ENCODE measurements around the gene JMY.

The JMY gene, protein sequence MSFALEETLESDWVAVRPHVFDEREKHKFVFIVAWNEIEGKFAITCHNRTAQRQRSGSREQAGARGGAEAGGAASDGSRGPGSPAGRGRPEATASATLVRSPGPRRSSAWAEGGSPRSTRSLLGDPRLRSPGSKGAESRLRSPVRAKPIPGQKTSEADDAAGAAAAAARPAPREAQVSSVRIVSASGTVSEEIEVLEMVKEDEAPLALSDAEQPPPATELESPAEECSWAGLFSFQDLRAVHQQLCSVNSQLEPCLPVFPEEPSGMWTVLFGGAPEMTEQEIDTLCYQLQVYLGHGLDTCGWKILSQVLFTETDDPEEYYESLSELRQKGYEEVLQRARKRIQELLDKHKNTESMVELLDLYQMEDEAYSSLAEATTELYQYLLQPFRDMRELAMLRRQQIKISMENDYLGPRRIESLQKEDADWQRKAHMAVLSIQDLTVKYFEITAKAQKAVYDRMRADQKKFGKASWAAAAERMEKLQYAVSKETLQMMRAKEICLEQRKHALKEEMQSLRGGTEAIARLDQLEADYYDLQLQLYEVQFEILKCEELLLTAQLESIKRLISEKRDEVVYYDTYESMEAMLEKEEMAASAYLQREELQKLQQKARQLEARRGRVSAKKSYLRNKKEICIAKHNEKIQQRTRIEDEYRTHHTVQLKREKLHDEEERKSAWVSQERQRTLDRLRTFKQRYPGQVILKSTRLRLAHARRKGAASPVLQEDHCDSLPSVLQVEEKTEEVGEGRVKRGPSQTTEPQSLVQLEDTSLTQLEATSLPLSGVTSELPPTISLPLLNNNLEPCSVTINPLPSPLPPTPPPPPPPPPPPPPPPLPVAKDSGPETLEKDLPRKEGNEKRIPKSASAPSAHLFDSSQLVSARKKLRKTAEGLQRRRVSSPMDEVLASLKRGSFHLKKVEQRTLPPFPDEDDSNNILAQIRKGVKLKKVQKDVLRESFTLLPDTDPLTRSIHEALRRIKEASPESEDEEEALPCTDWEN

DNA sequence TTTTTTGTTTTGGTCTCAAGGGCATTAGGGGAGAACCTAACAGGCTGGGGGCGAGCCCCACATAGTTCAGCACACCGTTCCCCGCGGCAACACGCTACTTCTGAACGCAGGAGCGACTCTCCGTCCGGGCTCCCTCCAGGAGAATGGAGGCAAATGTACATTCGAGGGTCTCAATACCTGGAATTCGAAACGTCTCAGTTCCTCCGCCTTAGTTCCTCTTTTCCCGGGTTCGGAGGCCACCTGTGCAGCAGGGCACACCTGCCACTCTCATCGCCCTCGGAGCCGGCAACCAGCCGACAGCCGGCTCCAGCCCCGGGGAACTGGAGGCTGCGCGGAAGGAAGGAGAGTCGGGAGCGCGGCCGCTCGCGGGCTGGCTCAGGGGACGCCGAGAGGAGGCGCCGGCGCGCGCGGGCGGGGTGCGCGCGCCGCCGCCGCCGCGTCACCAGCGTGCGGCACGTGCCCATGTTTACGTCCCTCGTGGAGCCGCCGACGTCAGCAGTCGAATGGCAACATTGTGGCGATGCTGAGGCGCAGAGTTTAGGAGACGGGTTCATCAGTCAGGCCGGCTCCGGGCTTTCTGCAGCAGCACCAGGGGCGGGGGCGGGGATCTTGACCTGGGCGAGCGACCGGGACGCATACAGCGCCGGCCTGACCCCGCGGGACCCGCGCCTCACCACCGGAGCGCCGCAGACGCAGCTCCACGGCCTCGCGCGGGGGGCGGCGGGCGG is at the start of gene JMY:
JMY (plus strand) TSS at position 498 of the 728 bp plus-strand sequence. CDS start 520 bp downstream, outside the sequence.
- peak; percentile 85 to 95 (median 90) for DNase-seq

DNA sequence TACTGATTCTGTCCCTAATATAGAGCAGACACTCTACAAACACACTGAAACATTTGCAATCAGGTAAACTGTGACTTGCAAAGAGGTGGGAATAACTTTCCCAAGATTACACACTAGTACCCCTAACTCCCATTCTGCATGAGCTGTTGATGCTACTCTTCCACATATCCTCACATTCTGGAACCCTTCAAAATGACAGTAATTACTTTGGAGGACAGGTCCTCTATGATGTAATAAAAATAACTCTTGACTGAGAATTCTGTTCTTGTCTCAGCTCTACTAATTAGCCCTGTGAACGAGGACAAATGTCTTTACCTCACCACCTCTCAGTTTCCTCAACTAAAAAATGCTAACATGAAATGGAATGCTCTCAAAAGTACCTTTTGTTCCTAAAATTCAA is 49.5 kb upstream of the JMY start:
- no peak for DNase-seq

DNA sequence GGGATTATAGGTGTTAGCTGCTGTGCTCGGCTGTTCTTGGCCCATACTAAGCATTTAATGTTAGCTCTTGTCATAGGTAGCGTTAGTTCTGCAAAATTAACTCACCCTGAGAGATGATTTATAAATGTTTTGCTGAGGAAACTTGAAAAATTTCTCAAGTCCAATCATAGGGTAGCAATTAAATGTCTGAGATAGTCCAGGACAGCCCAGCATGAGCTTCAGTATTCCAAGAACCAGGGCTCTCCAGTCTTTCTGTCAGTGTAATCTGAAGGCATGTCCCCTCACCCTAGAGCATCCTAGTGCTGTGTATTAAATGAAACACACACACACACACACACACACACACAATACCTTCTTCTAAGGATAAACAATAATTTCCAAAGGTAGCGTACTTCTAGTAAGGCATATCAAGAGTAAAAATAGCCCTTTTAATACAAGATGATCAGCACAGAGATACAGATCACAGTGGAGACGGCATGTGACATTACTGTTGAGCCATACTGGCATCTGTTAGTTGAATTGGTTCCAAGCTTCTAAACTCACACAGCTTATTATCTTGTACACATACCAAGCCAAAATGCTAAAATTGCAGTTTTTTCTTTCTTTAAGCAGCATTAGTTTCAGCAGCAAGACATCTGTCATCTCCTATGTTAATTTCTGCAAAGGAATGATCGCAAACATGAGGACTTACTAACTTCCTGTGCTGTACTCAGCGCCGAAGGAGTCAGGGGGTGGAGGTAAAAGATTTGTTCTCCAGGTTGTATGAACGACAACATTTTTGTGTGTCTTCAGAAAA is 46.3 kb upstream of the JMY start:
- DNase-seq, result no peak

DNA sequence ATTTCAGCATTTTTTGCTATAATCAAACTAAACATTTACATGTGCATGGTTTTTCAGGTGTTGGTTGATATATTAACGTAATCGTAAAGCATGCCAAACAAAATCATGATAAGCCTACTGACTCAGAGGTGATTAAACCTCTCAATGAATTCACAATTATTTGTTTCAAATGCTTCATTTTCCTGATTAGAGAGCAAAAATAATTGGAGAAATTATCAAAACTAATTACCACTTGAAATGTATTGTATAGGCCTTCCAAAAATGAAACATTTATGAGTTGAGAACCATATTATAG is 45.7 kb upstream of the JMY start:
- no peak for DNase-seq

DNA sequence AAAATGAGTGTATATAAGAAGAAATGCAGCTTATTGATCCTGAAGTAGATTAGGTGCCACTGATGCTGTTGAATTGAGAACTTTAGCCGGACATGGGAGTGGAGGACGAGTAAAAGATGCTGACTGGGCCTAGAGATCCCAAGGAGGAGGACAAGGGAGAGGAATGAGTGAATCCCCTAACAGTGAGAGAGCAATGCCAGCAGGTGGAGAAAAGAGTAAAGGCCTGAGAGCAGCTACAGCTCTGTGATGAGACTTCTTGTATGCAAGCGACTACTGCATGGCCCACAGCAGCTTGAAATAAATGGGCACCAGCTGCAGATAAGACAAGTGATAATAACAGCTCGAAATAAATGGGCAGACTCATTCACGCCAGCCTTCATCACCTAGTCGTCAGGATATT is 44.5 kb upstream of the JMY start:
- DNase-seq, result no peak

DNA sequence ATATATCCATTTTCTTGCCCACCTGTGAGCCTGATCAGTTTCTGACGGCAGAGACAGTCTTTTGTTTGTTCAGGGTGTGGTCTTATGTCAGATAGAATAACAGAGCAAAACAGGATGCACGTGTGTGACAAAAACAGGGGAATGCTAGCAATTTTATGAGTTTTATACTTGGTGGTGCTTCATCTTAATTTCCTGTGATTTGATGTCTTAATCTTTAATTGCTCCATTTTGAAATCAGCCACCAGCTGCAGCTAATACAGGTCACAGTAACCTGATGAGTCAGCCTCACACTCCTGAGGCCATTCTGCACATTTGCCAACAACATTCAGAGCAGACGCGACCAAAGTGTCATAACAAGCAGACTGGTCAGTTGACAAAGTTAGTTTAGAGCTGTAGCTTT is 42.3 kb upstream of the JMY start:
- DNase-seq, result no peak

DNA sequence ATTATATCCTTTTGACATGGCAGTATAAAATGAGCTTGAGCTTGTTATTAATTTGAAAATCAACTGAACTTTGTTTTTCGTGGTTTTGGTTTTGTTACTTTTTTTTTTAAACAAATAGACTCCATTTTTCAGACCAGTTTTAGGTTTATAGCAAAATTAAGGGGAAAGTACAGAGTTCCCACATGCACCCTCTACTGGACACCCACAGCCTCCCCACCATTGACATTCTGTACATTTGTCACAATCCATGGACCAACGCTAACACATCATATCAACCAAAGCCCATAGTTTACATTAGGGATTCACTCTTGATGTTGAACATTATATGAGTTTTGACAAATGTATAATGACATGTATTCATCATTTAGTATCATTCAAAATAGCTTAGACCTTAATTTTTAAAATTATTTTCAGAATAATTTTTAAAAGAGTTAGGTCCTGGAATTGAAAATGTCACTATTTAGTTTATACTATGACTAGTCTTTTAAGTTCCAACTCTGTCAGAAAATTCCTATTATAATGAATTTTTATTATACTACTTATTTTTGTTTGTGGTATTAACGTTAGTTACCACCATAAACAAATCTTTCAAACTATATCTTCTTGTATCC is 35.3 kb upstream of the JMY start:
- peak; percentile 21 to 40 (median 39) for DNase-seq

DNA sequence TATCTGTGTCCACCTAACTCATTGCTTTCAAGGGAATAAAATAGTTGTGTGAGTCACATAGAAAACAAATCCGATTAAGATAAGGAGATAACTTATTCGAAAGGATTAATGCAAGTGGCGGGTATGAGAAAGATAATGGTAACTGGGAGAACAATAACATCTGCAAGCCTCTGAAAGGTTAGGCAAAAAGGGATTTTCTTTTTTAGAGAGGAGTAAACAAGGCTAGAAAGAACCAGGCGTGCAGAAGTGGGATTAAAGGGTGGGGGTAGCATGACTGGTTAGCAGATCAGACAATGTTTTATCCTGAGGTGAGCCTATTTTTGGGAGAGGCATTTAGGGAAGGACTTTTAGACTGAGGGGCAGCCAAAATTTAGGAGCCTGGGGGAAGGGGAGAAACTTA is 34.7 kb upstream of the JMY start:
- no peak for DNase-seq

DNA sequence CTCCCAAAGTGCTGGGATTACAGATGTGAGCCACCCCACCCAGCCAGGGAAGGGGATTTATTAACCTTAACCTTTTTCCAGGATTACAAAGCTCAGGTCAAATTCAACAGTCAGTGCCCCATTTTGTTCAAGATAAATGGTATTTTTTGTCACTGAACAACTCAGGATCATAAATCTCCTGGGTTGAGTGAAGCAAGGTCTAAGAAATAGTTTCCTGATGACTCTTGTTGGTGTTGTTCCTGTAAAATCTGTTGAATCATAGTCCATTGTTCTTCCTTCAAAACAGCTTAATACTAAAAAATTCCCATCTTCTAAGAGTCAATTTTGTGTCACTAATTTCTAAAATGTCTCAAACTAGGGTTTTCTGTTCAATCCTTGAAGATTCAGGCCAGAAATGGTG is 33.9 kb upstream of the JMY start:
- no peak for DNase-seq

DNA sequence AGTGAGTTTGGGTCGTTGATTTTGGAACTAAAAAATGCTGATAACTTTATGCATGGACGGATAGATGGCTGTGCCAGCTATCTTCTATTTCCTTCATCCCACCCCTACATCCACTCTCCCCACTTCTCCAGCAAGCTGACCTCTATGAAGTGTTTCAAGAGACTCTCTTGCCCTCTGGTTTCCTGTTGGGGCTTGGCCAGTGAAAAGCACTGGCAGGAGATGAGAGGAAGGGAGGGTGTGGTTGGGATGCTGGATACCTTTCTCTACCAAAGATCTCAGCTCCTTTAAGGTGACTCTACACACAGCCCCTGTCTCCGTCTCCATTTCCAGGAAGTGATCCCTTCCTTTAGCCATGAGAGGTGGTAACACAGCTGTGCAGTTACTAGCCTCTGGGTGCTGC is 30.0 kb upstream of the JMY start:
- no peak for DNase-seq

DNA sequence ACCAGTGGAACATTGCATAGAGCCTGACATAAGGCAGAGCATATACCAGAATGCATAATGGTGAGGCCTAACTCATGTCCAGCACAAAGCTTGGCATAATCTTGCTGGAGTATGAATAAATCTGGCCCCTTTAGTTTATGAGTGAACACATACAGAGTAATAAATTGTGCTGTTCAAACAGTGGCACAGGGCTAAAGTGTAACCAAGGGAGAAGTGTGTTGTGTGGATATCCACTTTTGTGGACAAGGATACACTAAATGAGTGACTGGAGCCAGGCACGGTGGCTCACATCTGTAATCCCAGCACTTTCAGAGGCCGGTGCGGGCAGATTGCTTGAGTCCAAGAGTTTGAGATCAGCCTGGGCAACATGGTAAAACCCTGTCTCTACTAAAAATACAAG is 29.4 kb upstream of the JMY start:
- no peak for DNase-seq

DNA sequence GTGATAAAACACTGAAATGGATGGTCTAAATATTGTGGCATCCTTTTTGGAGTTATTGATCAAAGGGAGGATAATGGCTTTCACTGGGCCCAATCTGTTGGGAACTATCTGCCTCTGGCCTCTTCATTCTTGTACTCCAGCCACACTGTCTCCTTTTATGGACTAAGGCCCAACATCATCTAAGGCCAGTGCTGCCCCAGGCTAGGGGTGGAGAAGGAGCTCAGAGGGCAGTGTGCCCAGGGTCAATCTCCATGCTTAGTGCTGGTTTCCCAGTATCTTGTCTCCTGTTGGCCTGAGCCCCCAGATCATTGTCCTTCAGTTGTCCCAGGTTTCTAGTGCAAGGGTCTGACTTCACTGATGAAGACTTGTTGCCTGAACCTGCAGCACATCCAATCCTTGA is 26.4 kb upstream of the JMY start:
- DNase-seq, result no peak

DNA sequence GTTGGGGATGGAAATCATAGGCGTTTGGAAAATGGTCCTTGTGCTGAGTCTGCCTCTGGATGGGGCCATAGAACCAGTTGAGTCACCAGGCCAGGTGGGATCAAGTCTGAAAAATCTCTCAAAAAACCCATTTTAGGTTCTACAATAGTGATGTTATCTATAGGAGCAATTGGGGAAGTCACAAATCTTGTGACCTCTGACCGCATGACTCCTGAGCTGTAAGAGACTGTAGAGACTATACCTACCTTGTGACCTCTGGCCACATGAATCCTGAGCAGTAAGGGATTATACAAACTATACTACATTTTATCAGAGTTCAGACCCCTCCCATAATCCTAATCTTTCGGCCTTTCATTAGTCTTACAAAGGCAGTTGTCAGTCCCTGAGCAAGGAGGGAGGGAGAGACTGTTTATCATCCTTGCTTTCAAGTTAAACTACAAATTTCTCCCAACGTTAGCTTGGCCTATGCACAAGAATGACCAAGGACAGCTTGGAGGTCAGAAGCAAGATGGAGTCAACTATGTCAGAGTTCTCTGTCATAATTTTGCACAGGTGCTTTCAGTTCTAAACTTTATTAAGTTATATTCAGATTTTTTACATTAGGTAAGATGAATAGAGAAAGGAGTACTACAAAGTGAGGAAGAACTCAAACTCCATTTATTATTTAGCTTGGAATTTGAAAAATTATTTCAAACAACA is 11.5 kb upstream of the JMY start:
- DNase-seq, result peak in 2 of 3 donors; percentile 18 to 29

DNA sequence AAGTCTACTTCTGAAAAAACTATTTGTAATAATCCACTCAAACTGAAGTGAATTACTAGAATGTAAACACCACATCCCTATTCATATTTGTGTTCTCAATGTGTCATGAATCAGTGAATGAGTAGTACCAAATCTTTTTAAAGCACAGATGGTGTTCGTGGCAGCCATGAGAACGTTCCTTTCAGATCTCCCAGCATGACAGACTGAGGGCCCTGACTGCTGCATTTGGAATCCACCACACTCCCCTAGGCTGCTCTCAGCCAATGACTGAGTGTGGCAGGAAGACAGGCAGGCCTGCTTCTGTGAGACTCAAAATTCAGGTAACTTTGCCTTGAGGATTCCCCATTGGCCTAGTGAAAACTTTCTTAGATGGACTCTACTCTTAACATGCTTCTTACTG is 10.9 kb upstream of the JMY start:
- no peak for DNase-seq

DNA sequence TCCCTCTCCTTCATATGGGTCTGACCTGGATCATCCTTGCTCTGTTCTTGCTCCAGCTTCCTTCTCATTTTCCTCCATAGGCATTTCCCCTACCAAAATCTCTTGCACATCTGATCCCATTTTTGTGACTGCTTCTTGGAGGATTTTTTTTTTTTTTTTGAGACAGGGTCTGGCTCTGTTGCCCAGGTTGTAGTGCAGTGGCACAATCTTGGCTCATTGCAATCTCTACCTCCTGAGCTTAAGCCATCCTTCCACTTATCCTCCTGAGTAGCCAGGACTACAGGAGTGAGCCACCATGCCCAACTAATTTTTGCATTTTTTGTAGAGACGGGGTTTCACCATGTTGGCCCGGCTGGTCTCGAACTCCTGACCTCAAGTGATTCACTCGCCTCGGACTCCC is 10.5 kb upstream of the JMY start:
- no peak for DNase-seq

DNA sequence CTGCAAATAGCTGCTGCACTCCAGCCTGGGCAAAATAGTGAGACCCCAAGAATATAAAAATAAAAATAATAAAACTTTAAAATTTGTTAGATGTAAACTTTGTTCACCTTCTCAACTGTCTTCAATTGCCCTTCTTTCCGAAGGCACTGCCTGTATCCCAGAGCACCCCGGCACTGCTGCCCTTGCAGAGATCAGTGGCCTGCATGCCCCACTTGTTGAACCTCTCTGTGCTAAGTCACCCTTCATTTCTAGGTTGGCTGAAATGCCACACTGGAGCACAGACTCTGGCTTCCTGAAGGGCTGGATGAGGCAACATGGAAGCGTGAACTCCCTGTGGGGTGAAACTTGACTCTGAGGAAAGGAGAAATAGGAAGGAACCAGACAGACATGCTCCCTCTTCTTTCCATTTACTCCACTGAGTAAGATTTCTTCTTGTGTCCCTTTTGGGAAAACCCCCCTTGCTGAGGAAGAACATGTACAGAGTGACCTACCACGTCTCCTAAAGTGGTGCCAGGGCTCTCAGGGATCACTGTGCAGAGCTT is 8.4 kb upstream of the JMY start:
- DNase-seq, result peak; percentile 41 to 58 (median 56)

DNA sequence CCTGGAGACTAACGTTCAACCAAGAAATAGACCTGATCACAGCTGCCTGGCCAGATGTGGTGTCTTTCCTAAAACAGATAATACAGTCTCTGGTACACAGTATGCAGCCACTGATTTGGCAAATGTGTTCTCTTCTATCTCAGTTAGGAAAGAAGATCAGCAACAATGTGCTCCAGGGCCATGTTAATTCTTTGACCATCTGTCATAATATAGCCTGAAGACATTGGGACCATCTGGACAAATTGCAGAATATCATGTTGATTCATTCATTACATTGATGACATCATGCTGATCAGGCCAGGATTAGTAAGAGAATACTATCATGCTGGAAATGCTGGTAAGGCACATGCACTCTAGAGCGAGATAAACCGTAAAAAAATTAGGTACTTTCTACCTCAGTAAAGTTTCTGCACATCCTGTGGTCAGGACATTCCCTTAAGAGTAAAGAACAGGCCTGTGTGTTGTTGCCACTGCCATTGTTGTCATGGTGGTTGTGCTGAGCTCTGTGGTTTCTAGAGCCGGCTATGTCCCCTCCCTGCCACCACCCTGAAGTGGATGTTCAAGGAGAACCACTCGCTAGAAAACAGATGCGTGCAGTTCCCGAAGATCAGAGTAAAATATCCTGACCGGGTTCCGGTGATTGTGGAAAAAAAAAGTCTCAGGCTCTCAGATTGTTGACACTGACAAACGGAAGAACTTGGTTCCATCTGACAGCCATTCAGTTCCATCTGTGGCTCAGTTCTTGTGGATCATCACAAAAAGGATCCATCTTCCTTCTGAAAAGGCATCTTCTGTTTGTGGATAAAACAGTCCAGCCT is 6.4 kb upstream of the JMY start:
- DNase-seq, result peak; percentile 11 to 59 (median 20)

DNA sequence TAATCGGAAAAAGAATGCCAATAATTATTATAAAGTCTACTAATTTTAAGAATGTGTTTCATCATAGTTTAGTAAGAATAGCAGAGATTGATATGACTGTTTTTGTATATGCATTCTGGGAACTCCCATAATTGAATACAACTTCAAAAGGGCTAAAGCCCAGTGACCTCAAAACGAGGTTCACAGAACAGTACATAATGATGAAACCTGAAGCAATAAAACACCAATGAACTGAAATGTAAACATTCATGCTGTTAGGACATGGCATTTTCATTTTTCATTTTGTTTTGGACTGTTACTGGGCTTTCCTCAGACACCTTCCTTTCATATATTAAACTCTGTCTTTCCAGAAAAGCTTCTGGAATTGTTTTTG is 684 bp upstream of the JMY start:
- DNase-seq, result peak; percentile 54 to 78 (median 68)

DNA sequence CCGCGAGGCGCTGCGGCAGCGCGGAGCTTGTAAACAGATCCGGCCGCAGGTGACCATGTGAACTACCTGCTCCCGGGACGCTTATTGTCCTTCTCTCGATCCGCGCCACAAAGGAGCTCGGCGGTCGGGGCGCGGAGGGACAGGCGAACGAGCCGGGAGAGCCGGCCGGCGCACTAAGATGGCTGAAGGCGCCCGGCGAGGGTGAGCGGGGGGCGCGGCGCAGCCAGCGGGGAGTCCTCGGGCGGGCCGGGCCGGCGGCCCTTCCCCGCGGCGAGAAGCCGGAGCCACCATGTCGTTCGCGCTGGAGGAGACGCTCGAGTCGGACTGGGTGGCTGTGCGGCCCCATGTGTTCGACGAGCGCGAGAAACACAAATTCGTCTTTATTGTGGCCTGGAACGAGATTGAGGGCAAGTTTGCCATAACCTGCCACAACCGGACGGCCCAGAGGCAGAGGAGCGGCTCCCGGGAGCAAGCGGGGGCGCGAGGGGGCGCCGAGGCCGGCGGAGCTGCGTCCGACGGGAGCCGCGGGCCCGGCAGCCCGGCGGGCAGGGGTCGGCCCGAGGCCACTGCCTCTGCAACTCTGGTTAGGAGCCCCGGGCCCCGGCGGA is 535 bp downstream of the JMY start:
- DNase-seq, result peak; percentile 37 to 69 (median 48)
